HG02852 (cell line): ENCODE measurements around the gene ZNF135.

Experiments used
- ATAC-seq: cut with Tn5 transposase; IDR thresholded peaks from one replicate; pipeline ENCODE4 v1.9.1; 2021; ENCODE audit warnings: mild to moderate bottlenecking, moderate library complexity; ENCODE audit not compliant: unreplicated experiment

The ZNF135 gene

GRCh38 chr19:58089846-58090245, 30.8 kb downstream of the ZNF135 start:
- no peak for ATAC-seq

- no peak for ATAC-seq
Measured at GRCh38 chr19:58091251-58091995, 32.3 kb downstream of the ZNF135 start.

GRCh38 chr19:58093071-58093470, 34.0 kb downstream of the ZNF135 start:
- ATAC-seq, result no peak

GRCh38 chr19:58095328-58095727, 36.2 kb downstream of the ZNF135 start:
- ATAC-seq, result no peak

- ATAC-seq, result no peak
Measured at GRCh38 chr19:58096884-58097283, 37.8 kb downstream of the ZNF135 start.

- no peak for ATAC-seq
Measured at GRCh38 chr19:58097349-58097748, 38.3 kb downstream of the ZNF135 start.

- peak; percentile 85 for ATAC-seq
Measured at GRCh38 chr19:58097781-58098681, 38.9 kb downstream of the ZNF135 start, which contains the start of gene ZSCAN18. Gene ZSCAN18 (minus strand): TSS chr19:58098231. CDS start chr19:58090267, 7,964 bp downstream.

- no peak for ATAC-seq
Measured at GRCh38 chr19:58098682-58098998, 39.6 kb downstream of the ZNF135 start.

- ATAC-seq, result no peak
Measured at GRCh38 chr19:58107778-58108545, 48.9 kb downstream of the ZNF135 start.

GRCh38 chr19:58108546-58108817, 49.4 kb downstream of the ZNF135 start:
- no peak for ATAC-seq

GRCh38 chr19:58117841-58118575, 58.9 kb downstream of the ZNF135 start:
- ATAC-seq, result no peak

GRCh38 chr19:58118979-58119733, 60.1 kb downstream of the ZNF135 start:
- no peak for ATAC-seq
